ENCODE measurements around the gene SUSD3.

DNA sequence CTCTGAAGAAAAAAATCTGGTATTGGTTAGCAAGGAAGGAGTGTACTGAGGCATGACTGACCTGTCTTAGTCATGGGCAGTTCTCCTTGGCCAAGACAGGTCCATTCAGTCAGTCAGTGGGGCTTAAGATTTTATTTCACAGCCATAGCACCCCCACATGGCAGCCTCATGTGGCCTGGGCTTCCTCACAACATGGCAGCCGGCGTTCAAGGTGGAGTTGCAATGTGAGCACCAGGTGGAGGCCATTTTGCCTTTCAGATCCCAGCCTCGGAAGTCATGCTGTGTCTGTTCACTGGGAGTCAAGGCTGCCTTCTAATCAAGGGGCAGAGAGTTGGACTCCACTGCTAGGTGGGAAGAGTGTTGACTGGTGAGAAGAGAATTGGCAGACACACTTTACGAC lies 27.2 kb downstream of the SUSD3 start:
- TF ChIP-seq POLR2A (IDR thresholded peaks at IDR 0.05; ENCODE audit: low read depth) (no peak), CTCF (IDR thresholded peaks at IDR 0.05) (no peak), POLR2AphosphoS5 (IDR thresholded peaks at IDR 0.05) (no peak)
